Measurements from ENCODE around the gene PTPDC1. TPM values are rescaled to one million over a fixed set of nuclear protein-coding genes. Genes with fewer than 3 reads are reported as not detected.
"Not testable (repeated sequence)": the region's sequence is repeated elsewhere in the genome, so short reads cannot be mapped to it uniquely, and the experiment has no call there.

Gene PTPDC1
- total and polyA plus RNA-seq, 9 donors, result 6.2 to 9.0 (median 7.2) TPM

GRCh38 chr9:94112716-94113465, 28.6 kb downstream of the PTPDC1 start:
- DNase-seq, result no peak
- Histone ChIP-seq H3K9me3 (replicated peaks; ENCODE audit: control insufficient read depth, low read depth, low read length) (no peaks in the 10 kb centered on the region), H3K36me3 (ENCODE audit: control insufficient read depth, insufficient read depth, low read length) (no peaks in the 10 kb centered on the region), H3K27me3 (ENCODE audit: control insufficient read depth, insufficient read depth, low read length) (no peaks in the 10 kb centered on the region), H3K4me1 (ENCODE audit: control insufficient read depth, insufficient read depth, low read length) (peaks cover 5% of the 10 kb centered on the region), H3K4me3 (ENCODE audit: low read length) (no peak overlapping the region), H3K27ac (ENCODE audit: low read length) (no peak overlapping the region)
- 90% methylated on average over 6 of the region's 8 CpGs for WGBS (ENCODE audit: insufficient coverage)

DNA sequence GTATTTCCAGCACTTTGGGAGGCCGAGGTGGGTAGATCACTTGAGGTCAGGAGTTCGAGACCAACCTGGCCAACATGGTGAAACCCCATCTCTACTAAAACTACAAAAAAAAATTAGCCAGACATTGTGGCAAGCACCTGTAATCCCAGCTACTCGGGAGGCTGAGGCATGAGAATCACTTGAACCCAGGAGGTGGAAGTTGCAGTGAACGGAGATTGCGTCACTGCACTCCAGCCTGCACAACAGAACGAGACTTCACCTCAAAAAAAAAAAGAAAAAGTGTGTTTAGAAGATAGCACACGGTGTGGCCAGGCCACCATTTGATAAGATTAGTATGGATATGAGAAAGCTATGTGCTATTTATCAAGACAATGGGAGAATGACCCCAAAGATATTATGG, 35.8 kb downstream of the PTPDC1 start:
- not testable (repeated sequence) for H3K4me1 ChIP-seq (ENCODE audit: control insufficient read depth, insufficient read depth, low read length); H3K4me3 ChIP-seq (ENCODE audit: low read length); H3K27ac ChIP-seq (ENCODE audit: low read length); H3K27me3 ChIP-seq (ENCODE audit: control insufficient read depth, insufficient read depth, low read length); DNase-seq; H3K36me3 ChIP-seq (ENCODE audit: control insufficient read depth, insufficient read depth, low read length); H3K9me3 ChIP-seq (replicated peaks; ENCODE audit: control insufficient read depth, low read depth, low read length)
- 90% methylated on average over 2 of the region's 7 CpGs for WGBS (ENCODE audit: insufficient coverage)

DNA sequence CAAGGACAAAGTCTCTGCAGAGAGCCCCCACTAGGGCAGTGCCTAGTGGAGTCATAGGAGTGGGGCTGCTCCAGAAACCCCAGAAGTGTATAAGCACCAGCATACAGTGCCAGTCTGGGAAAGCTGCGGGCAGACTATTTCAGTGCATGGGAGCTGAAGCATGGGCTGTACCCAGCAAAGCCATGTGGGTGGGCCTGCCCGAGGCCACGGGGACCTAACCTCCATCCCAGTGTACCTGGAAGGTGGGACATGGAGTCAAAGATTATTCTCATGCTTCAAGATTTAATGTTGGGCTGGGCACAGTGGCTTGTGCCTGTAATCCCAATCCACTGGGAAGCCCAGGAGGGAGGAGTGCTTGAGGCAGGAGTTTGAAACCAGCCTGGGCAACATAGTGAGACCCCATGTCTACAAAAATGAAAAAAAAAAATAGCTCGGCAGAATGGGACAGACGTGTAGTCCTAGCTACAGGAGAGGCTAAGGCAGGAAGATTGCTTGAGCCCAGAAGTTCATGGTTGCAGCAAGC, 36.7 kb downstream of the PTPDC1 start:
- H3K27ac ChIP-seq (ENCODE audit: low read length), result no peak overlapping the region
- H3K4me3 ChIP-seq (ENCODE audit: low read length), result no peak overlapping the region
- H3K9me3 ChIP-seq (replicated peaks; ENCODE audit: control insufficient read depth, low read depth, low read length), result peaks cover 4% of the 10 kb centered on the region
- no peak for DNase-seq
- H3K36me3 ChIP-seq (ENCODE audit: control insufficient read depth, insufficient read depth, low read length), result no peaks in the 10 kb centered on the region
- H3K4me1 ChIP-seq (ENCODE audit: control insufficient read depth, insufficient read depth, low read length), result no peaks in the 10 kb centered on the region
- WGBS (ENCODE audit: insufficient coverage), result 95% methylated on average over 4 of the region's 5 CpGs
- no peaks in the 10 kb centered on the region for H3K27me3 ChIP-seq (ENCODE audit: control insufficient read depth, insufficient read depth, low read length)

- Histone ChIP-seq H3K4me3 (ENCODE audit: low read length) (no peak overlapping the region), H3K27ac (ENCODE audit: low read length) (no peak overlapping the region), H3K9me3 (replicated peaks; ENCODE audit: control insufficient read depth, low read depth, low read length) (peaks cover 20% of the 10 kb centered on the region), H3K36me3 (ENCODE audit: control insufficient read depth, insufficient read depth, low read length) (no peaks in the 10 kb centered on the region), H3K4me1 (ENCODE audit: control insufficient read depth, insufficient read depth, low read length) (no peaks in the 10 kb centered on the region), H3K27me3 (ENCODE audit: control insufficient read depth, insufficient read depth, low read length) (no peaks in the 10 kb centered on the region)
- WGBS (ENCODE audit: insufficient coverage), result no CpG with 5 or more reads among the region's 1 CpG
- DNase-seq, result no peak
Observed at GRCh38 chr9:94126844-94127243, 42.6 kb downstream of the PTPDC1 start.

DNA sequence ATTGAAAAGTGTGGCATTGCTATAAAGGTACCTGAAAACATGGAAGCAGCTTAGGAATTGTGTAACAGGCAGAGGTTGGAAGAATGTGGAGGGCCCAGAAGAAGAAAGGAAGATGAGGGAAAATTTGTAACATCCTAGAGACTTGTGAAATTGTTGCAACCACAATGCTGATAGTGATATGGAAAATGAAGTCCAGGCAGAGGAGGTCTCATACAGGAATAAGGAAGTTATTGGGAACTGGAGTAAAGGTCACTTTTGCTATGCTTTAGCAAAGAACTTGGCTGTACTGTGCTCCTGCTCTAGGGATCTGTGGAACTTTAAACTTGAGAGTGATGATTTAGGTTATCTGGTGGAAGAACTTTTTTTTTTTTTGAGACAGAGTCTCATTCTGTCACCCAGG, 43.5 kb downstream of the PTPDC1 start:
- no peaks in the 10 kb centered on the region for H3K36me3 ChIP-seq (ENCODE audit: control insufficient read depth, insufficient read depth, low read length)
- no peak for DNase-seq

GRCh38 chr9:94128580-94128979, 44.3 kb downstream of the PTPDC1 start:
- H3K36me3 ChIP-seq (ENCODE audit: control insufficient read depth, insufficient read depth, low read length), result no peaks in the 10 kb centered on the region
- H3K27ac ChIP-seq (ENCODE audit: low read length), result no peak overlapping the region
- no peak overlapping the region for H3K4me3 ChIP-seq (ENCODE audit: low read length)
- H3K9me3 ChIP-seq (replicated peaks; ENCODE audit: control insufficient read depth, low read depth, low read length), result peaks cover 20% of the 10 kb centered on the region
- DNase-seq, result no peak
- no peaks in the 10 kb centered on the region for H3K4me1 ChIP-seq (ENCODE audit: control insufficient read depth, insufficient read depth, low read length)
- H3K27me3 ChIP-seq (ENCODE audit: control insufficient read depth, insufficient read depth, low read length), result no peaks in the 10 kb centered on the region

More for the DNA sequence above, 43.5 kb downstream of the PTPDC1 start:
- Histone ChIP-seq H3K9me3 (replicated peaks; ENCODE audit: control insufficient read depth, low read depth, low read length) (peaks cover 20% of the 10 kb centered on the region), H3K27me3 (ENCODE audit: control insufficient read depth, insufficient read depth, low read length) (no peaks in the 10 kb centered on the region), H3K4me1 (ENCODE audit: control insufficient read depth, insufficient read depth, low read length) (no peaks in the 10 kb centered on the region), H3K27ac (ENCODE audit: low read length) (no peak overlapping the region), H3K4me3 (ENCODE audit: low read length) (no peak overlapping the region)

GRCh38 chr9:94134629-94135028, 50.4 kb downstream of the PTPDC1 start:
- Histone ChIP-seq H3K9me3 (replicated peaks; ENCODE audit: control insufficient read depth, low read depth, low read length) (no peaks in the 10 kb centered on the region), H3K27me3 (ENCODE audit: control insufficient read depth, insufficient read depth, low read length) (no peaks in the 10 kb centered on the region), H3K4me1 (ENCODE audit: control insufficient read depth, insufficient read depth, low read length) (peaks cover 3% of the 10 kb centered on the region), H3K36me3 (ENCODE audit: control insufficient read depth, insufficient read depth, low read length) (no peaks in the 10 kb centered on the region), H3K27ac (ENCODE audit: low read length) (no peak overlapping the region), H3K4me3 (ENCODE audit: low read length) (no peak overlapping the region)
- 89% methylated on average over 2 of the region's 7 CpGs for WGBS (ENCODE audit: insufficient coverage)
- no peak for DNase-seq

DNA sequence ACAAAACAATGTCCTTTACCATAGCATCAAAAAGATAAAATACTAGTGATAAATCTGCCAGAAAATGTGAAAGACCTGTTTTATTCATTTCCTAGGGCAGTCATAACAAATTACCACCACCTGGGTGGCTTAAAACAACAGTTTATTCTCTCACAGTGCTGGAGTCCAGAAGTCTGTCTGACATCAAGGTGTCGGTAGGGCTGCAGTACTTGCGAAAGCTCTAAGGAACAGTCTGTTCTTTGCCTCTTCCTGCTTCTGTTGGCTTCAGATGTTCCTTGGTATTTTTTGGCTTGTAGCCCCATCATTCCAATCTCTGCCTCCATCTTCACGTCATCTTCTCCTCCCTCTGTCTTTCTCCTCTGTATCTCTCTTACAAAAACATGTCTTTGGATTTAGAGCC, 51.0 kb downstream of the PTPDC1 start:
- Histone ChIP-seq H3K27me3 (ENCODE audit: control insufficient read depth, insufficient read depth, low read length) (no peaks in the 10 kb centered on the region), H3K36me3 (ENCODE audit: control insufficient read depth, insufficient read depth, low read length) (no peaks in the 10 kb centered on the region), H3K4me3 (ENCODE audit: low read length) (no peak overlapping the region), H3K9me3 (replicated peaks; ENCODE audit: control insufficient read depth, low read depth, low read length) (no peaks in the 10 kb centered on the region), H3K27ac (ENCODE audit: low read length) (no peak overlapping the region), H3K4me1 (ENCODE audit: control insufficient read depth, insufficient read depth, low read length) (peaks cover 8% of the 10 kb centered on the region)
- 46% methylated on average over 2 of the region's 3 CpGs for WGBS (ENCODE audit: insufficient coverage)
- no peak for DNase-seq

- Histone ChIP-seq H3K9me3 (replicated peaks; ENCODE audit: control insufficient read depth, low read depth, low read length) (no peaks in the 10 kb centered on the region), H3K4me1 (ENCODE audit: control insufficient read depth, insufficient read depth, low read length) (peaks cover 30% of the 10 kb centered on the region), H3K4me3 (ENCODE audit: low read length) (no peak overlapping the region), H3K36me3 (ENCODE audit: control insufficient read depth, insufficient read depth, low read length) (no peaks in the 10 kb centered on the region), H3K27me3 (ENCODE audit: control insufficient read depth, insufficient read depth, low read length) (no peaks in the 10 kb centered on the region), H3K27ac (ENCODE audit: low read length) (peak overlapping the region; percentile 75)
- 13% methylated on average over 7 of the region's 13 CpGs for WGBS (ENCODE audit: insufficient coverage)
- peak; percentile 98 for DNase-seq
Observed at GRCh38 chr9:94139672-94140417, 55.6 kb downstream of the PTPDC1 start.

- WGBS (ENCODE audit: insufficient coverage), result 40% methylated on average over 1 of the region's 4 CpGs
- Histone ChIP-seq H3K9me3 (replicated peaks; ENCODE audit: control insufficient read depth, low read depth, low read length) (no peaks in the 10 kb centered on the region), H3K27ac (ENCODE audit: low read length) (peak overlapping the region; percentile 75), H3K4me1 (ENCODE audit: control insufficient read depth, insufficient read depth, low read length) (peaks cover 30% of the 10 kb centered on the region), H3K27me3 (ENCODE audit: control insufficient read depth, insufficient read depth, low read length) (no peaks in the 10 kb centered on the region), H3K4me3 (ENCODE audit: low read length) (no peak overlapping the region), H3K36me3 (ENCODE audit: control insufficient read depth, insufficient read depth, low read length) (no peaks in the 10 kb centered on the region)
- DNase-seq, result no peak
Observed at GRCh38 chr9:94140418-94140780, 56.1 kb downstream of the PTPDC1 start.

All from muscle of leg (tissue), 11 donors.